IPS-15b (cell line): Measurements from ENCODE around the gene RFX2.
"Not testable (repeated sequence)": the region's sequence is repeated elsewhere in the genome, so short reads cannot be mapped to it uniquely, and the experiment has no call there.

Experiments
- H3K27me3 ChIP-seq: one replicate; pipeline ENCODE4 v1.6.1; 2013; ENCODE audit warnings: low read length; ENCODE audit not compliant: control insufficient read depth, insufficient read depth
- H3K36me3 ChIP-seq: one replicate; pipeline ENCODE4 v1.6.1; 2013; ENCODE audit warnings: low read length; ENCODE audit not compliant: control insufficient read depth, insufficient read depth
- H3K4me1 ChIP-seq: one replicate; pipeline ENCODE4 v1.6.1; 2013; ENCODE audit warnings: mild to moderate bottlenecking, low read length; ENCODE audit not compliant: control insufficient read depth, insufficient read depth
- H3K4me3 ChIP-seq: one replicate; pipeline ENCODE4 v1.5.1; 2013; ENCODE audit warnings: low read depth, low read length
- H3K9ac ChIP-seq: one replicate; pipeline ENCODE4 v1.6.1; 2013; ENCODE audit warnings: low read depth, mild to moderate bottlenecking, low read length
- H3K9me3 ChIP-seq: one replicate; pipeline ENCODE4 v1.6.1; 2013; ENCODE audit warnings: mild to moderate bottlenecking, low read length; ENCODE audit not compliant: control insufficient read depth, insufficient read depth

Gene RFX2

DNA sequence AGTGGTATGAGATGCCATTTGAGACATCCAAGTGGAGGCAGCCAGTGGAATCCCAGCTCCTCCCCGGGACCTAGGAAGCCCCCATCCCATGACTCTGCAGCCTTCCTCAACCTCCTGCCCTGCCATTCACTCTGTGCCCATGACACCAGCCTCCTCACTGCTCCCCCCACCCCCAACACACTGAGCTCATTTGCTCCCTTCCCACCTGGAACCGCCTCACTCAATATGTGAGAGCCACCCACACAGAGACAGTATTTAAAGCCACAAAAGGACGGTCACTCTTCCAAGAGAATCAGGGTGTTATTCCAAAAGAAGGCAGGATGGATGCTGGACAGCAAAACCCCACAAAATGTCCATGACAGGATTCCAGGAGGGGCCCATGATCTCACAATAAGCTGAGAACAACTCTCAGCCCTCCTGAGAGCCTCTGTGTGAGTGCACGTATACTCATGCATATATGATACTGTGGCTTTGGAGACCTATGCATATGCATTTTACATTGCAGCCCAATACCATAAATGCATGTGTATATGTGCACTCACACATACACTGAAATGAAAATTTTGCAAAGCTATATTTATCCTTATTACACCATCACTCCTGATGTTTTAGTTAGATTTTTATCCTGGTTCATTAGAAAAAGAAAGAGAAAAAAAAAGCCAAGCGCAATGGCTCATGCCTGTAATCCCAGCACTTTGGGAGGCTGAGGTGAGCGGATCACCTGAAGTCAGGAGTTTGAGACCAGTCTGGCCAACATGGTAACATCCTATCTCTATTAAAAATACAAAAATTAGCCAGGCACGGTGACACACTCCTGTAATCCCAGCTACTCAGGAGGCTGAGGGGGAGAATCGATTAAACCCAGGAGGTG lies 121.5 kb downstream of the RFX2 start:
- Histone ChIP-seq H3K4me1 (no peaks in the 10 kb centered on the region), H3K9me3 (no peaks in the 10 kb centered on the region), H3K4me3 (no peak overlapping the region), H3K36me3 (no peaks in the 10 kb centered on the region), H3K27me3 (no peaks in the 10 kb centered on the region), H3K9ac (no peak overlapping the region)

DNA sequence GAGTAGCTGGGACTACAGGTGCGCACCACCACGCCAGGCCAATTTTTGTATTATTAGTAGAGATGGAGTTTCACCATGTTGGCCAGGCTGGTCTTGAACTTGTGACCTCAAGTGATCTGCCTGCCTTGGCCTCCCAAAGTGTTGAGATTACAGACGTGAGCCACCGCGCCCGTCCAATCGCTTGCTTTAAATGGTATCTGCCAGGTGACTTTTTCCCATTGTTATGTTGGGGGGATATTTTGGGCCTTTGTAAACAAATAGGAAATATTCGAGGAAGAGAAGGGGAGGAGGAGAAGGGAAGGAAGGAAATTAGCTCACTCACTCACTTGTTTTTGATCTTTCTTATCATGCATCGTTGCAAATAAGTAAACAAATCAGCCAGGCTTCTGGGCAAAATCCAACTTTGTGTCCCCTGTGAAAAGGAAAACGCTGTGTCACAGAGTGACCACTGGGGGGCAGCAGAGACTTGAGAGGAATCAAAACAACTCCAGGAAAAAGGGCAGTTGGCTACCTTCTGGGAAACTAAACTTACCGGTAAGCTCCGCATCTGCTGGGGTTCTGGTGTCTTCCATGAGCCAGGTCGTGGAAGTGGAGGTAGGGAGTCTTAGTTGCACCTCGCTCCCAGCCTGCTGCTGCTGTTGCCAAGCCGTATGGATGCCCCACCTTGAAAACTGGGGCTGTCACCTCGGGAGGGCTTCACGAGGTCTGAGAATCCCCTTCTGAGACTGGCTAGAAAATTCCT lies 123.1 kb downstream of the RFX2 start:
- Histone ChIP-seq H3K4me3 (no peak overlapping the region), H3K4me1 (no peaks in the 10 kb centered on the region)

GRCh38 chr19:5985837-5986236 lies 124.5 kb downstream of the RFX2 start:
- H3K9ac ChIP-seq, H3K36me3 ChIP-seq, H3K4me1 ChIP-seq, H3K9me3 ChIP-seq, H3K4me3 ChIP-seq, H3K27me3 ChIP-seq: not testable (repeated sequence)

More for the DNA sequence above, 123.1 kb downstream of the RFX2 start:
- Histone ChIP-seq H3K9me3 (no peaks in the 10 kb centered on the region), H3K27me3 (no peaks in the 10 kb centered on the region), H3K9ac (no peak overlapping the region), H3K36me3 (no peaks in the 10 kb centered on the region)

DNA sequence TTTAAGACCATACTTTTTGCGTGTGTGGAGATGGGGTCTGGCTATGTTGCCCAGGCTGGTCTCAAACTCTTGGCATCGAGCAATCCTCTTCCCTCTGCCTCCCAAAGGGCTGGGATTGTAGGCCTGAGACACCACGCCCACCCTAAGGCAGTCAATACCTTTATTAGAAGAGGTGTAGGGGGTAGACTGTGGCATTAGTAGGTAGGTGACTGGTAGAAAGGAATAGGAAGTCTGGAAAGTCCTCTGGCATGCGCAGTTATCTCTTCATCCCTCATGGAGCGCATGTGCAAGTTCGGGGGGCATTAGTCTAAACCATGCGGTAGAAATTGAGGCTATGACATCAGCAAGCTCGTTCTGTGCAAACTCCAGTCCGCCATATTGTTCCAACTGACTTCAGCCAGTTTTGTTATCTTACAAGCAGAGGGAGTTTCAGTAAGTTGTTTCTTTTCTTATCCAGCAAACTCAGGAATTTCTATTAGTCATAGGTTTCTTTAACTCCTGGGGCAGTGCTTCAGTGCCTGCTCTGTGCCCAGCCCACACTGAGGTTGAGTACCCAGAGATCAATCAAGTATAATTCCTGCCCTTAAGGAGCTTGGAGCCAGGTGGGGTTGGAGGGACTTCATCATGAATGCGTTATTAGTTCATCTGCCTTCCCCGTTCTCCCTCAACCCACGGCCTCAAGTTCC lies 125.1 kb downstream of the RFX2 start:
- Histone ChIP-seq H3K9ac (no peak overlapping the region), H3K4me3 (no peak overlapping the region)

DNA sequence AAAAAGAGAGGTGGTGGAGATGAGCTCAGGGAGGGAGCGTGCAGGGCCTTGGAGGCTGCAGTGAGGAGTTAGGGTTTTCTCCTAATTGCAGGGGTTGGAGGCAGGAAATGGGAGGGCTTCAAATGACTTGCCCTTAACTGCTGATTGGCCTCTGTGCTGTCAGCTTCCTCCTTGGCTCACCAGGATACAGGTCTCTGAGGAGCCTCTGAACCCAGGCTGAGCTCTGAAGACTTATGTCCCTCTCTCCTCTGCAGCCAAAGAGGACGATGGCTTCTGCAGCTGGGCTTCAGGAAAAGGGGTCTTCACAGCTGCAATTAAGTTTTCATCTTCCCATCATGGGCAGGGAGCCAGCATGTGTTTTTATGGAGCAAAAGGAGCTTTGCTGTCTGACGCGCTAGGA lies 125.7 kb downstream of the RFX2 start:
- Histone ChIP-seq H3K9ac (no peak overlapping the region), H3K4me3 (no peak overlapping the region), H3K9me3 (no peaks in the 10 kb centered on the region), H3K4me1 (no peaks in the 10 kb centered on the region), H3K27me3 (no peaks in the 10 kb centered on the region), H3K36me3 (no peaks in the 10 kb centered on the region)

More for the DNA sequence above, 125.1 kb downstream of the RFX2 start:
- Histone ChIP-seq H3K27me3 (no peaks in the 10 kb centered on the region), H3K9me3 (no peaks in the 10 kb centered on the region), H3K4me1 (no peaks in the 10 kb centered on the region), H3K36me3 (no peaks in the 10 kb centered on the region)

DNA sequence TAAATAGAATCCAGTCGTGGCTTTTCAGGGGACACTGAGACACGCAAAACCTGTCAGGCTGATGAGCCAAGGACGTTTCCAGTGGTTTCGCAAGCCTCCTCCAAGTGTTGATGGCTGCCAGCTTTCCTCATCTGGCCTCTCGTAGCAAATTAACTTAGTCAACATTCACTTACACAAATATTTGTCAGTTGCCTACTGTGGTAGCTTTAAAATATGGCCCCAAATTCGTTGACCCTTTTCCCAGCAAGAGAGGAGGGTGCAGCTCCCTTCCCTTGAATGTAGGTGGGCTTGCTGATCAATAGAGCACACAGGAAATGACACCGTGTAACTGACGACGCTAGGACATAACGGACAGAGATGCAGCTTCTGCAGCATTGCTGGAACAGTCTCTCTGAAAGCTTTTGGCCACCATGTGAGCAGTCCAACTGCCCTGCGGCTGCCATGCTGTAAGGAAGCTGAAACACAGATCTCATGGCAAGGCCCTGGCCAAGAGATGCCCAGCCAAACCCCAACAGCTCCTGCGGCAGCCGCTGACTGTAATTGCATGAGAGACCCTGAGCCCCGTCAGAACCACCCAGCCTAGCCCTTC lies 126.8 kb downstream of the RFX2 start:
- no peaks in the 10 kb centered on the region for H3K4me1 ChIP-seq
- H3K9ac ChIP-seq = no peak overlapping the region
- no peak overlapping the region for H3K4me3 ChIP-seq
- no peaks in the 10 kb centered on the region for H3K36me3 ChIP-seq
- no peaks in the 10 kb centered on the region for H3K27me3 ChIP-seq
- H3K9me3 ChIP-seq = no peaks in the 10 kb centered on the region

DNA sequence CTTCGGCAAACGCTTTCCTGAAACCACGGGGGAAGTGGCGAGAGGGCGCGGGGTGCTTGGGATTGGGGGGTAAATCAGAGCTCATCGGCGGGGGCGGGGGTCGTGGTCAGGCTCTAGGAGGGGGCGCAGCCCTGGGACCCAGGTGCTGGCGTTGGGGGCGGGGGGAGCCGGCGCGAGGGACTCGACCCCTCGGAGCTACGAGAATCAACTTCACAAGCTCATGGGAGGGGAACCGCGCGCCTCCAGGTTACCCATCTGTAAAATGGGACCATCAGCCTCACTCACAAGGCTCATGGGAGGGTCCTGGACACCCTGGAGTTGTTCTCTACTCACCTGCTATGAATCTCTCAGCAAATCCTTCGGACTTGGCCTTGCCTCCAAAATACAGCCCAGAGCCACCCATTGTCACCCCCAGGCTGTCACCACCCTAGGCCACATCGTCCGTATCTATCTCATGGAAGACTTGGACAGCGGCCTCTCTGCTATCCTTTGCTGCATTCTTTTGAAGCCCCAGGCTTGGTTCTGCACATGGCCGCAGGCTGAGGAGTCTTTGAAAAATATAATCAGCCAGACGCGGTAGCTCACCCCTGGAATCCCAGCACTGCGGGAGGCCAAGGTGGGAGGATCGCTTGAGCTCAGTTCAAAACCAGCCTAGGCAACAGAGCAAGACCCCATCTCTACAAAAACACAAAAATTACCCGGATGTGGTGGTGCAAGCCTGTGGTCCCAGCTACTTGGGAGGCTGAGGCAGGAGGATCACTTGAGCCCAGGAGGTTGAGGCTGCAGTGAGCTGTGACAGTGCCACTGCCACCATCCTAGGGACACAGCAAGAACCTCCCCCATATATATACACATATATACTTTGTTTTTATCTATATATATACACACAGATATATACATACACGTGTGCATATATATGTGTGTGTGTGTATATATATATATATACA lies 131.4 kb downstream of the RFX2 start:
- H3K9ac ChIP-seq = peak overlapping the region; percentile 65
- H3K36me3 ChIP-seq = peaks cover 7% of the 10 kb centered on the region
- peak overlapping the region; percentile 82 for H3K4me3 ChIP-seq
- no peaks in the 10 kb centered on the region for H3K9me3 ChIP-seq
- peaks cover 4% of the 10 kb centered on the region for H3K4me1 ChIP-seq
- no peaks in the 10 kb centered on the region for H3K27me3 ChIP-seq

DNA sequence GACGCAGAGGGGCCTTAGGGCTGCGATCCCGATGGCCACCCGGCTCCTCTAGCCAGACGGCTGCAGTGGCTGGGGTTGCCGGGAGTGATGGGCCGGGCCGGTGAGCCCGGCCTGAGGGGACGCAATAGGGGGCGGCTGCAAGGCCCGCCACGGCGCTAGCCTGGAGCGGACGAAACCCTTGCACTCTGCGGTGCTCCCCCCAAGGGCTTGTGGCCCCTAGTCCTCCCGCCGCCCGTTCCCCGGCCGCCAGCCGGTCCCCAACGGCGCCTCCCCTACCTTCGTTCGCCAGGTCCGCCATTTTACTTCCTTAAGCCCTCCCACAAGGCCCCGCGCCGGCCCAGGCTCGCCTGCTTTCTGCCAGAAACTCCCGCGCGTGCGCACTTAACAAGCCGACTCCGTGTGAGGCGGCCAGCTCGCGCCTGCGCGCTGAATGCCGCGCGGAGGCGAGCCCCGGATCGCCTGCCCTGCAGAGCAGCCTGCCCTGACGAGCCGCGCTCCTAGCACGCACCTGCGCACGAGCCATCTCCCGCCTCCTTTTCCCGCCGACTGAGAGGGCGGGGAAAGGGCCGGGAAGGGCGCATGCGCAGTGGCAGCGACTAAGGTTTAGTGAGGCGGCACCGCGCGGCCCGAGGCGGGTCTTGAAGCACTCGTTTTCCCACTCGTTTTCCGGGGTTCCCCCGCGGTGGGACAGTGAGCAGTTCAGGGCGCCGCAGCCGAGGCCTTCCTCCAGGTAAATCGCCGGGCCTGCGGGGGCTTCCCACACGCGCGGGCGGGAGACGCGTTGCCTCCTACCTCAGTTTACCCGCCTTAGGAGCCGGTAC lies 132.3 kb downstream of the RFX2 start, which contains the start of gene RANBP3:
Gene RANBP3 (minus strand): TSS at position 356 of the 821 bp plus-strand sequence. CDS start 58 bp downstream, at position 298.
- Histone ChIP-seq H3K4me1 (peaks cover 4% of the 10 kb centered on the region), H3K27me3 (no peaks in the 10 kb centered on the region), H3K9me3 (no peaks in the 10 kb centered on the region), H3K9ac (peak within 1 kb of the TSS; percentile 94), H3K36me3 (peaks cover 8% of the 10 kb centered on the region), H3K4me3 (peak within 1 kb of the TSS; percentile 82)

DNA sequence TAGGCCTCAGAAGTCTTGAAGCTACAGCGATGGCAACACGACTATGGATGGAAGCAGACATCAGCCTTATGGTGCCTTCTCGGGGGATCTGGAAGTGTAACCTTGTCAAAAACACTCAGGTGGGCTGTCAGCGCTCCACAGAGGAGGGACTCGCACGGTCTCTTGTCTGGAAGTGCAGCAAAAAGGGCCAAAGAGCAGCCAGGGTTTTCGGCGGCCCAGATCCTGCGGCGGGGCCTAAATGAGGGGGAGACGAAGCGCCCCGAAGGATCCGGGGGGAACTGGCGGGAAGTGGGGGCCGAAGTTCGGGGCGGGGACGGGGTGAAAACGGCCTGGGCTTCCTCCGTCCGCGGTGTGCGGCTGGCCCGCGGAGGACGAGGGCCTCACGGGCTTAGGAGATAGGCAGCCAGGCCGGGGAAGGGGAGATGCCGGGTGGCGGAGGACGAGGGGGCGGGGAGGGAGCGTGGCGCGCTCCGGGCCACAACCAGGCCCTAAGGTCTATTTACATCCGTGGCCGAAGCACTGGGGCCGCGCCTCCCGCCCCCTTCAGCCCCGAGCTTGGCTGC lies 133.0 kb downstream of the RFX2 start:
- Histone ChIP-seq H3K9ac (peak overlapping the region; percentile 94), H3K36me3 (peaks cover 8% of the 10 kb centered on the region), H3K4me3 (peak overlapping the region; percentile 82), H3K9me3 (no peaks in the 10 kb centered on the region), H3K4me1 (peaks cover 4% of the 10 kb centered on the region), H3K27me3 (no peaks in the 10 kb centered on the region)

DNA sequence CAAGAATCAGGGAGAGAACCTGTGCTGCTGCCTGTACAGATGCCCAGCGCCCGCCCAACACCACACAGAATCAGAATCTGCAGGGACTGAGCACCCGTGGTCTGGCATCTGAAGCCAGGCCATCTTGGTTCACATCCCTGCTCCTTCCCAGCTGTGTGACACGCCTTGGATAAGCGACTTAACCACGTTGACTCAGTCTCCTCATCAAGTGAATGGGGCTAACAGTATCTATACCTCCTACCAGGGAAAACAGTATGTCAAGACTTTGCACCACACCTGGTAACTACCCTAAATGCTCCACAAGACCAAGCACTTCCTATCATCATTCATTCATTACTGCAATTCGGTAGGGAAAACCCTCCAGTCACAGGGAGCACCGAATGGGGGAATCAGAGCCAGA lies 133.5 kb downstream of the RFX2 start:
- Histone ChIP-seq H3K9me3 (no peaks in the 10 kb centered on the region), H3K36me3 (peaks cover 8% of the 10 kb centered on the region), H3K4me1 (peaks cover 4% of the 10 kb centered on the region), H3K27me3 (no peaks in the 10 kb centered on the region), H3K4me3 (peak overlapping the region; percentile 82), H3K9ac (peak overlapping the region; percentile 94)
